DLD1 (cell line): ENCODE results near the gene CDS1.
"Not testable (repeated sequence)": the region's sequence is repeated elsewhere in the genome, so short reads cannot be mapped to it uniquely, and the experiment has no call there.

ENCODE experiments used
- in situ Hi-C: cut with HindIII; loops from 2 replicates; pipeline ENCODE4 v1.10.0; 2017; ENCODE audit warnings: low sequenced_read_pairs

CDS1 gene

GRCh38 chr4:84669201-84669600 is 86.3 kb downstream of the CDS1 start:
- in situ Hi-C loops = no loop called here

GRCh38 chr4:84672177-84672576 is 89.2 kb downstream of the CDS1 start:
- in situ Hi-C loops = no loop called here

GRCh38 chr4:84673475-84674240 is 90.7 kb downstream of the CDS1 start:
- in situ Hi-C loops = no loop called here

GRCh38 chr4:84677093-84677492 is 94.2 kb downstream of the CDS1 start:
- in situ Hi-C loops = no loop called here

GRCh38 chr4:84677995-84678394 is 95.1 kb downstream of the CDS1 start:
- in situ Hi-C loops = no loop called here

GRCh38 chr4:84678976-84679744 is 96.2 kb downstream of the CDS1 start:
- in situ Hi-C loops = no loop called here

GRCh38 chr4:84680956-84681355 is 98.0 kb downstream of the CDS1 start:
- in situ Hi-C loops = no loop called here

- in situ Hi-C loops = no loop called here
Observed at GRCh38 chr4:84681486-84682274, 98.8 kb downstream of the CDS1 start.

- in situ Hi-C loops = not testable (repeated sequence)
Observed at GRCh38 chr4:84682661-84683060, 99.7 kb downstream of the CDS1 start.

- in situ Hi-C loops = no loop called here
Observed at GRCh38 chr4:84683064-84683850, 100.3 kb downstream of the CDS1 start.

- in situ Hi-C loops = no loop called here
Observed at GRCh38 chr4:84684361-84684760, 101.4 kb downstream of the CDS1 start.

- in situ Hi-C loops = no loop called here
Observed at GRCh38 chr4:84685105-84685504, 102.2 kb downstream of the CDS1 start.

- in situ Hi-C loops = no loop called here
Observed at GRCh38 chr4:84688605-84689004, 105.7 kb downstream of the CDS1 start.

GRCh38 chr4:84689197-84689596 is 106.3 kb downstream of the CDS1 start:
- in situ Hi-C loops = no loop called here

- in situ Hi-C loops = no loop called here
Observed at GRCh38 chr4:84690481-84690880, 107.6 kb downstream of the CDS1 start.

- in situ Hi-C loops = no loop called here
Observed at GRCh38 chr4:84691170-84691691, 108.3 kb downstream of the CDS1 start.

GRCh38 chr4:84691800-84692199 is 108.9 kb downstream of the CDS1 start:
- in situ Hi-C loops = no loop called here

GRCh38 chr4:84697159-84697558 is 114.2 kb downstream of the CDS1 start:
- in situ Hi-C loops = no loop called here

- in situ Hi-C loops = no loop called here
Observed at GRCh38 chr4:84697615-84698201, 114.8 kb downstream of the CDS1 start.
